A549 (cell line): ENCODE results near the gene RAD54L.

Source experiments
- CTCF ChIP-seq: fragments of >200 bp; sonication (Bioruptor Twin); formaldehyde crosslinking; IDR thresholded peaks from 3 replicates; pipeline ENCODE4 v1.5.1; 2016
- E2F6 ChIP-seq: IDR thresholded peaks from 2 replicates; pipeline ENCODE4 v1.6.1; 2012; ENCODE audit warnings: low read depth, borderline replicate concordance
- KDM1A ChIP-seq: fragments of 200-600 bp; sonication (generic); IDR thresholded peaks from 2 replicates; pipeline ENCODE4 v1.6.1; 2016; ENCODE audit warnings: low read depth, mild to moderate bottlenecking
- POLR2A ChIP-seq: IDR thresholded peaks from 2 replicates; pipeline ENCODE4 v1.6.1; 2012; ENCODE audit warnings: mild to moderate bottlenecking, low read length
- TF ChIP-seq, protein P1 (sequence below): IDR thresholded peaks from 2 replicates; pipeline ENCODE4 v1.6.1; 2012

- TF ChIP-seq, protein P1, sequence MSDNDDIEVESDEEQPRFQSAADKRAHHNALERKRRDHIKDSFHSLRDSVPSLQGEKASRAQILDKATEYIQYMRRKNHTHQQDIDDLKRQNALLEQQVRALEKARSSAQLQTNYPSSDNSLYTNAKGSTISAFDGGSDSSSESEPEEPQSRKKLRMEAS, result no peak
- TF ChIP-seq E2F6, result no peak
- TF ChIP-seq CTCF, result no peak
- no peak for TF ChIP-seq KDM1A
- no peak for TF ChIP-seq POLR2A
Observed at GRCh38 chr1:46317323-46317722, 69.8 kb downstream of the RAD54L start.
